AG08396 (cell line): ENCODE results near the gene GLI3.

Experiments
- DNase-seq: peaks from one replicate; pipeline ENCODE4 v3.0.0; 2012; ENCODE audit warnings: low spot score, mixed read lengths

The GLI3 gene

GRCh38 chr7:41972270-41972669 is 264.7 kb downstream of the GLI3 start:
- DNase-seq, result no peak

DNA sequence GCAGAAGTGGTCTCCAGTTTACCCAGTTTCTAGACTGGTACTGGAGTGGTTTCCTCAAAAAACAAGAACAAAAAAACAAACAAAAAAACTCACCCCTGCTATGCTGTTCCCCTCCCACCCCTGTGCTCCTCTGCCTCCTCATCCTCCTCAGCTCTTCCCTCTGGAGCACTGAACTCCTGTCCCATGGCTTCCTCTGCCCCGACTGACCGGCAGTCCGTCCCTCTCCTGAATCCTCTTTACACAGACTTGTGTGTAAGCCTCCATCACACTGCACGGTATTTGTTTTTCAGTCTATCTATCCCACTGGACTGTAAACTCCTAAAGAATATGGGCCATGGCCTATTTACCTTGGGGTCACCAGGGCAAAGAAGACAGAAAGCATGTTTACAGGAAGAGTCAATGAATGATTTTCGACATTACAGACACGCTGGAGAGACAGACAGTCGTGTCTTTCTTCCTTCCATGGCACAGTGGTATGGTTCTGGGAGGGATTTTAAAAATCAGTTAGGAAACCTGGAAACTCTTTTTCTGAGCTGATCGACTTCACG is 265.3 kb downstream of the GLI3 start:
- no peak for DNase-seq

GRCh38 chr7:41970941-41971340 is 266.1 kb downstream of the GLI3 start:
- DNase-seq, result no peak

DNA sequence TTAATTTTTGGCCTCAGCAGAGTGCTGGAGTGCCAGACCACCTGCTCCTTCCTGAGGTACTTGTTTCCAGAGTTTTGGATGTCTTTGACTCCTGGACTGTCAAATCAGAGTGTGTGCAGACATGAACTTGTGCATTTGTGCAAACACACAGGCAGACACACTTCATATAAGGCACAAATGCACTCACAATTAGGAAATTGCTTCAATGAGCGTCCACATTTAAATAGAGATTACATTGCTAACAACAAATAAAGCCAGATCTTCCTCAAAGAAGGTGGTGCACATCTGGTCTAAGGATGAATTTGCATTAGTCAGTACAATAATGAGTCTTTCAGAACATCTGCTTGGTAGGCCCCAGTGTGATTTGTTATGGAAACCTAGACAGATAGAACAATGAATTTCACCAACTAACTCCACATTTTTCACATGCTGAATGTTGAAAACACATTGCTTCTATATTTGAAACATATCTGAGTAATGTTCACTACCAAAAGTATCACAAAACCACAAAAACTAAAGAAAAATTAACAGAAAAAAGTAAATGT is 267.4 kb downstream of the GLI3 start:
- DNase-seq, result no peak

- DNase-seq, result peak; percentile 85
Measured at GRCh38 chr7:41967156-41967555, 269.9 kb downstream of the GLI3 start.

- no peak for DNase-seq
Measured at GRCh38 chr7:41965951-41966505, 271.0 kb downstream of the GLI3 start.

- no peak for DNase-seq
Measured at GRCh38 chr7:41964849-41965745, 271.9 kb downstream of the GLI3 start.

GRCh38 chr7:41964183-41964753 is 272.7 kb downstream of the GLI3 start:
- DNase-seq, result no peak

- no peak for DNase-seq
Measured at GRCh38 chr7:41956705-41957104, 280.3 kb downstream of the GLI3 start.

DNA sequence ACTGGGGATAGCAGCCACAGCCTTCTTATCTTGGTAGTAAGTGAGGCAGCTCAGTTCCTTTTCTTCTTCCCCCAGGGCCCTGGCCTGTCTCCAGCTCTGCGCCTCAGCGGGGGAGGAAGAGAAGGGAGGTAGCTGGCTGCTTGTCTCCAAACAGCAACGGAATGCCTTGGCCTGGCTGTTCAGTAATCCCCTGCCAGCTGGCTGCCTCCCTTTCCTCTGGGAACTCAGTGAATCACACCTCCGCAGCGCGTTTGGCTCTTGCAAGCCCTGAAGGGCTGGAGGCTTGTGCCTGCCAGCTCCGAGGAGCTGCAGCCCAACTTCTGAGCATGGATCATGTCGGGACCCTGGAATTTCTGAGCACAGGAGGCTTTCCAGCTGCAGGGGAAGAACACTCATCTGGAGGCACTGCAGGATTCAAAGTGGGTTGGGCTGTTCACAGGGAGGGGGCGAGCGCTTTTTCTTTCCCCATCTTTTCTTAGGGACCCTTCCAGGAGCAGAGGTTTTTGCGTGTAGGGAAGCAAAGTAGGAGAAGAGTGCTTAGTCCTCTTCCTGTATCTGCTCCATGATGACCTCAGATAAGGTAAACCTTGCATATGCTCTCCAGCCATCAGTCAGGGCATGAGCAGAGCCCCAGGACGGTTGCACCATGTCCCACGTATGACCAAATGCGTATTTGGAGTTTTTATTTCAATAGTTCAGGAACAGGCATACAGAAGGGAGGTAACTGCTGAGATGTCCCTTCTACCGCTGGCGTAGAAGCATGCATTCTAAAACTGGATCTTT is 280.9 kb downstream of the GLI3 start:
- peak; percentile 97 for DNase-seq

- DNase-seq, result no peak
Measured at GRCh38 chr7:41955451-41955850, 281.6 kb downstream of the GLI3 start.

GRCh38 chr7:41954976-41955375 is 282.0 kb downstream of the GLI3 start:
- no peak for DNase-seq

- DNase-seq, result no peak
Measured at GRCh38 chr7:41948503-41948902, 288.5 kb downstream of the GLI3 start.

- peak; percentile 86 for DNase-seq
Measured at GRCh38 chr7:41943094-41943577, 293.9 kb downstream of the GLI3 start.

GRCh38 chr7:41942468-41943093 is 294.4 kb downstream of the GLI3 start:
- DNase-seq, result peak; percentile 75

- DNase-seq, result peak; percentile 72
Measured at GRCh38 chr7:41940760-41941343, 296.2 kb downstream of the GLI3 start.

GRCh38 chr7:41938371-41938770 is 298.6 kb downstream of the GLI3 start:
- DNase-seq, result no peak

- DNase-seq, result no peak
Measured at GRCh38 chr7:41933427-41933826, 303.6 kb downstream of the GLI3 start.

DNA sequence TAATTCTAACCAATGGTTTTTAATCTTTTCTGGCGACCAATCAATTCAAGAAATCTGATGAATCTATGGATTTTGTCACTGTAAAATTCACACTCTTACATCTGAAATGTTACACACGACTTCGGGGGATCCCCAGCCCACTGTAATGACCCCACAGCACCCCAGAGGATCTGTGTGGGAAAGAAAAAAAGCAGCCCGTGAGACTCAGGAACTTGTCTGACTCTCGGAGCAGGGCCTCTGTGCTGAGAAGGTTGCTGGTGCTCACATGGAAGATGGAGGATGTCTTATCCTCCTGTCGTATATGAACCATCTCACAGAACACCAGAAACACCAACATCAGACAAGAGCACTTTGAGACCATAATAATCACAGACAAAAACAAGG is 305.8 kb downstream of the GLI3 start:
- no peak for DNase-seq

GRCh38 chr7:41930538-41931262 is 306.3 kb downstream of the GLI3 start:
- no peak for DNase-seq
